Vagina (tissue), 2 donors: ENCODE measurements around the gene PLEKHG3. TPM values are rescaled to one million over a fixed set of nuclear protein-coding genes. Genes with fewer than 3 reads are reported as not detected.

Experiments used
- DNase-seq, 2 donors: peaks; one replicate each; pipeline ENCODE4 v3.0.0-alpha.2; 2017; ENCODE audit errors: extremely low spot score in 2 of 2
- H3K27ac ChIP-seq: fragments of 200-600 bp; sonication (generic); one replicate; pipeline ENCODE4 v1.5.1; 2019
- H3K27me3 ChIP-seq: fragments of 200-600 bp; sonication (generic); one replicate; pipeline ENCODE4 v1.5.1; 2019
- H3K36me3 ChIP-seq, 2 donors: fragments of 200-600 bp; sonication (generic); one replicate each; pipeline ENCODE4 v1.5.1; 2017 to 2019
- H3K4me1 ChIP-seq: fragments of 200-600 bp; sonication (generic); one replicate; pipeline ENCODE4 v1.5.1; 2019
- H3K4me3 ChIP-seq, 2 donors: fragments of 200-600 bp; sonication (generic); 1 replicate in 1 of 2; 2 replicates in 1 of 2; pipeline ENCODE4 v1.5.1; 2016 to 2019
- H3K9me3 ChIP-seq: fragments of 200-600 bp; sonication (generic); one replicate; pipeline ENCODE4 v1.5.1; 2019
- POLR2A ChIP-seq, 2 donors: fragments of 450-650 bp; IDR thresholded peaks; one replicate each; pipeline ENCODE4 v1.6.1; 2017; ENCODE audit warnings: antibody characterized with exemption in 2 of 2, mild to moderate bottlenecking in 2 of 2, moderate library complexity in 2 of 2
- POLR2AphosphoS5 ChIP-seq, 2 donors: sonication (generic); formaldehyde crosslinking; IDR thresholded peaks; one replicate each; pipeline ENCODE4 v1.9.0; 2017; ENCODE audit warnings: antibody characterized with exemption in 2 of 2, mild to moderate bottlenecking in 2 of 2, low read depth in 1 of 2; ENCODE audit not compliant: insufficient read depth in 1 of 2
- intact Hi-C: fragments of 100-400 bp; cut with DNase I; formaldehyde crosslinking; loops from one replicate; pipeline ENCODE4 v1.15.1; 2023
- total RNA-seq: library from RNA; depleted of rRNA; stranded (reverse); fragments of >200 nt; gene quantifications from one replicate; pipeline ENCODE4 v1.2.3, GENCODE V29; 2016
- TF ChIP-seq, protein P1 (sequence below), 3 experiments: fragments of 450-650 bp in 2 of 3; fragments of 200-600 bp in 1 of 3; sonication (generic) in 1 of 3; IDR thresholded peaks; one replicate each; pipeline ENCODE4 v1.5.1; 2017 to 2019; ENCODE audit warnings: antibody characterized with exemption in 3 of 3, mild to moderate bottlenecking in 2 of 3, moderate library complexity in 2 of 3

PLEKHG3 gene
- total RNA-seq, 1 donor from 2014 or later, result 50.1 TPM

DNA sequence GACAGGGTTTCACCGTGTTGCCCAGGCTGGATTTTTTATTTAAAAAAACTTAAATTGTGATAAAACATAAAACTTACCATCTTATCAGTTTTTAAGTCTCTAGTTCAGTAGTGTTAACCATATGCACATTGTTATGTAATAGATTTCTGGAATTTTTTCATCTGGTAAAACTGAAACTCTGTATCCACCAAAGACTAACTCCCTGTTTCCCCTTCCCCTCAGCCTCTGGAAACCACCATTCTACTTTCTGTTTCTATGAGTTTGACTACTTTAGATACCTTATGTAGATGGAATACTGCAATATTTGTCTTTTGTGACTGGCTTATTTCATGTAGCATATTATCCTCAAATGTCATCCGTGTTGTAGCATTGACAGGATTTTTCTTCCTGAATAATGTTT, 12.8 kb upstream of the PLEKHG3 start:
- Histone ChIP-seq H3K27ac (no peak overlapping the region), H3K4me1 (no peaks in the 10 kb centered on the region), H3K27me3 (no peaks in the 10 kb centered on the region), H3K9me3 (no peaks in the 10 kb centered on the region), H3K4me3 (no peak overlapping the region), H3K36me3 (no peaks in the 10 kb centered on the region)
- no peak for DNase-seq
- TF ChIP-seq POLR2AphosphoS5 (IDR thresholded peaks at IDR 0.05; ENCODE audit: insufficient read depth in 1 of 2, low read depth in 1 of 2) (no peak), POLR2A (IDR thresholded peaks at IDR 0.05) (no peak)
- TF ChIP-seq, protein P1, sequence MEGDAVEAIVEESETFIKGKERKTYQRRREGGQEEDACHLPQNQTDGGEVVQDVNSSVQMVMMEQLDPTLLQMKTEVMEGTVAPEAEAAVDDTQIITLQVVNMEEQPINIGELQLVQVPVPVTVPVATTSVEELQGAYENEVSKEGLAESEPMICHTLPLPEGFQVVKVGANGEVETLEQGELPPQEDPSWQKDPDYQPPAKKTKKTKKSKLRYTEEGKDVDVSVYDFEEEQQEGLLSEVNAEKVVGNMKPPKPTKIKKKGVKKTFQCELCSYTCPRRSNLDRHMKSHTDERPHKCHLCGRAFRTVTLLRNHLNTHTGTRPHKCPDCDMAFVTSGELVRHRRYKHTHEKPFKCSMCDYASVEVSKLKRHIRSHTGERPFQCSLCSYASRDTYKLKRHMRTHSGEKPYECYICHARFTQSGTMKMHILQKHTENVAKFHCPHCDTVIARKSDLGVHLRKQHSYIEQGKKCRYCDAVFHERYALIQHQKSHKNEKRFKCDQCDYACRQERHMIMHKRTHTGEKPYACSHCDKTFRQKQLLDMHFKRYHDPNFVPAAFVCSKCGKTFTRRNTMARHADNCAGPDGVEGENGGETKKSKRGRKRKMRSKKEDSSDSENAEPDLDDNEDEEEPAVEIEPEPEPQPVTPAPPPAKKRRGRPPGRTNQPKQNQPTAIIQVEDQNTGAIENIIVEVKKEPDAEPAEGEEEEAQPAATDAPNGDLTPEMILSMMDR (IDR thresholded peaks at IDR 0.05), result no peak
- intact Hi-C loops, result no loop called here

- Histone ChIP-seq H3K4me3 (no peak overlapping the region), H3K27me3 (no peaks in the 10 kb centered on the region), H3K27ac (no peak overlapping the region), H3K4me1 (no peaks in the 10 kb centered on the region), H3K9me3 (no peaks in the 10 kb centered on the region), H3K36me3 (no peaks in the 10 kb centered on the region)
- DNase-seq, result no peak
- intact Hi-C loops, result no loop called here
- TF ChIP-seq POLR2A (IDR thresholded peaks at IDR 0.05) (no peak), POLR2AphosphoS5 (IDR thresholded peaks at IDR 0.05; ENCODE audit: insufficient read depth in 1 of 2, low read depth in 1 of 2) (no peak)
- TF ChIP-seq, protein P1 (IDR thresholded peaks at IDR 0.05), result no peak
These were observed 11.8 kb upstream of the PLEKHG3 start for GRCh38 chr14:64692189-64692985.

- no peaks in the 10 kb centered on the region for H3K4me1 ChIP-seq
- TF ChIP-seq POLR2AphosphoS5 (IDR thresholded peaks at IDR 0.05; ENCODE audit: insufficient read depth in 1 of 2, low read depth in 1 of 2) (no peak), POLR2A (IDR thresholded peaks at IDR 0.05) (no peak)
- TF ChIP-seq, protein P1 (IDR thresholded peaks at IDR 0.05), result no peak
- no peaks in the 10 kb centered on the region for H3K27me3 ChIP-seq
- DNase-seq, result no peak
- no peaks in the 10 kb centered on the region for H3K9me3 ChIP-seq
- H3K36me3 ChIP-seq, result no peaks in the 10 kb centered on the region
- no peak overlapping the region for H3K4me3 ChIP-seq
- peak overlapping the region; percentile 26 for H3K27ac ChIP-seq
- intact Hi-C loops, result no loop called here
These were observed 11.0 kb upstream of the PLEKHG3 start for GRCh38 chr14:64692986-64693809.

GRCh38 chr14:64693810-64694165, 10.4 kb upstream of the PLEKHG3 start:
- H3K4me3 ChIP-seq, result no peak overlapping the region
- no peaks in the 10 kb centered on the region for H3K36me3 ChIP-seq
- H3K9me3 ChIP-seq, result no peaks in the 10 kb centered on the region
- DNase-seq, result no peak
- peak overlapping the region; percentile 26 for H3K27ac ChIP-seq
- TF ChIP-seq POLR2A (IDR thresholded peaks at IDR 0.05) (no peak), POLR2AphosphoS5 (IDR thresholded peaks at IDR 0.05; ENCODE audit: insufficient read depth in 1 of 2, low read depth in 1 of 2) (no peak)
- TF ChIP-seq, protein P1 (IDR thresholded peaks at IDR 0.05), result no peak
- intact Hi-C loops, result no loop called here
- H3K27me3 ChIP-seq, result no peaks in the 10 kb centered on the region
- no peaks in the 10 kb centered on the region for H3K4me1 ChIP-seq
